HG03064 (cell line): ENCODE measurements around the gene YIPF5.
A peak's percentile ranks its signal among the peaks of the same experiment; 100 is the strongest.

ENCODE experiments used
- ATAC-seq: cut with Tn5 transposase; IDR thresholded peaks from one replicate; pipeline ENCODE4 v1.9.1; 2021; ENCODE audit warnings: low read depth; ENCODE audit not compliant: unreplicated experiment

YIPF5 gene

GRCh38 chr5:144170276-144171024 is at the start of gene YIPF5, which contains the start of gene KCTD16:
TSS of gene YIPF5 (minus strand) at chr5:144170659. CDS start at chr5:144169955, 704 bp downstream.
TSS of gene KCTD16 (plus strand) at chr5:144170873.
- ATAC-seq: peak; percentile 100

- ATAC-seq: no peak
These were observed 49.4 kb upstream of the YIPF5 start for GRCh38 chr5:144219869-144220268.

- ATAC-seq: no peak
These were observed 40.2 kb upstream of the YIPF5 start for GRCh38 chr5:144210655-144211054.

- ATAC-seq: no peak
These were observed 38.9 kb upstream of the YIPF5 start for GRCh38 chr5:144209361-144209760.

GRCh38 chr5:144207875-144208444 is 37.5 kb upstream of the YIPF5 start:
- ATAC-seq: no peak

- no peak for ATAC-seq
These were observed 35.7 kb upstream of the YIPF5 start for GRCh38 chr5:144206141-144206540.

GRCh38 chr5:144205141-144205551 is 34.7 kb upstream of the YIPF5 start:
- no peak for ATAC-seq

- ATAC-seq: no peak
These were observed 33.5 kb upstream of the YIPF5 start for GRCh38 chr5:144203750-144204596.

- ATAC-seq: no peak
These were observed 32.3 kb upstream of the YIPF5 start for GRCh38 chr5:144202726-144203125.

- ATAC-seq: no peak
These were observed 31.6 kb upstream of the YIPF5 start for GRCh38 chr5:144202072-144202471.

GRCh38 chr5:144201588-144201987 is 31.1 kb upstream of the YIPF5 start:
- no peak for ATAC-seq

GRCh38 chr5:144198386-144198785 is 27.9 kb upstream of the YIPF5 start:
- ATAC-seq: no peak

- ATAC-seq: no peak
These were observed 26.2 kb upstream of the YIPF5 start for GRCh38 chr5:144196612-144197011.

- ATAC-seq: no peak
These were observed 25.0 kb upstream of the YIPF5 start for GRCh38 chr5:144195448-144195847.

GRCh38 chr5:144194144-144194543 is 23.7 kb upstream of the YIPF5 start:
- no peak for ATAC-seq

- ATAC-seq: no peak
These were observed 22.2 kb upstream of the YIPF5 start for GRCh38 chr5:144192661-144193060.

GRCh38 chr5:144191998-144192397 is 21.5 kb upstream of the YIPF5 start:
- peak; percentile 88 for ATAC-seq

GRCh38 chr5:144191531-144191930 is 21.1 kb upstream of the YIPF5 start:
- no peak for ATAC-seq

- ATAC-seq: peak; percentile 30
These were observed 19.5 kb upstream of the YIPF5 start for GRCh38 chr5:144189800-144190429.

- ATAC-seq: peak; percentile 75
These were observed 17.3 kb upstream of the YIPF5 start for GRCh38 chr5:144187699-144188294.
